ENCODE measurements around the gene SPTB. TPM values are rescaled to one million over a fixed set of nuclear protein-coding genes. Genes with fewer than 3 reads are reported as not detected.
A peak's percentile ranks its signal among the peaks of the same experiment; 100 is the strongest.

The SPTB gene
- total and polyA plus RNA-seq, 9 of the 15 experiments (the other 6 are each of a cell fraction or from before 2014, with no cell fraction given) = 0.21 to 45.9 (median 11.7) TPM

GRCh38 chr14:64792231-64792630, 87.5 kb downstream of the SPTB start:
- H4K20me1 ChIP-seq (replicated peaks; ENCODE audit: control insufficient read depth, insufficient read depth, low read length) = no peaks in the 10 kb centered on the region
- H3K79me2 ChIP-seq (ENCODE audit: control insufficient read depth, insufficient read depth, low read length) = no peaks in the 10 kb centered on the region
- H3K9ac ChIP-seq (ENCODE audit: insufficient read depth in 1 of 2, low read depth in 2 of 2, low read length in 2 of 2) = no peak overlapping the region
- no peak overlapping the region for H2AFZ ChIP-seq (ENCODE audit: low read depth, low read length)
- WGBS (ENCODE audit: insufficient coverage, low coverage, missing lambda C conversion rate) = 81% methylated on average over 2 of the region's 4 CpGs
- CTCF ChIA-PET (ENCODE audit: low intra/inter-chr PET ratio) = no interaction called here
- no peak overlapping the region for H3K27ac ChIP-seq (ENCODE audit: extremely low read depth, low read depth, low read length)
- FAIRE-seq (no peak), DNase-seq (ENCODE audit: extremely low read depth in 1 of 4, low spot score in 3 of 4) (no peak), ATAC-seq (no peak)
- in situ Hi-C loops (cut with MboI) (no loop called here), intact Hi-C loops (cut with micrococcal nuclease) (no loop called here)
- no peaks in the 10 kb centered on the region for H3K9me1 ChIP-seq (ENCODE audit: control insufficient read depth, insufficient read depth, low read length)
- no peak overlapping the region for H3K4me2 ChIP-seq (ENCODE audit: insufficient read depth, low read length)
- TF ChIP-seq PTBP1 (IDR thresholded peaks at IDR 0.05; ENCODE audit: low read depth, low read length) (no peak), NFIC (IDR thresholded peaks at IDR 0.05) (peak; percentile 46; the same call in 1 of the 2 replicates)
- TF ChIP-seq, protein P1, sequence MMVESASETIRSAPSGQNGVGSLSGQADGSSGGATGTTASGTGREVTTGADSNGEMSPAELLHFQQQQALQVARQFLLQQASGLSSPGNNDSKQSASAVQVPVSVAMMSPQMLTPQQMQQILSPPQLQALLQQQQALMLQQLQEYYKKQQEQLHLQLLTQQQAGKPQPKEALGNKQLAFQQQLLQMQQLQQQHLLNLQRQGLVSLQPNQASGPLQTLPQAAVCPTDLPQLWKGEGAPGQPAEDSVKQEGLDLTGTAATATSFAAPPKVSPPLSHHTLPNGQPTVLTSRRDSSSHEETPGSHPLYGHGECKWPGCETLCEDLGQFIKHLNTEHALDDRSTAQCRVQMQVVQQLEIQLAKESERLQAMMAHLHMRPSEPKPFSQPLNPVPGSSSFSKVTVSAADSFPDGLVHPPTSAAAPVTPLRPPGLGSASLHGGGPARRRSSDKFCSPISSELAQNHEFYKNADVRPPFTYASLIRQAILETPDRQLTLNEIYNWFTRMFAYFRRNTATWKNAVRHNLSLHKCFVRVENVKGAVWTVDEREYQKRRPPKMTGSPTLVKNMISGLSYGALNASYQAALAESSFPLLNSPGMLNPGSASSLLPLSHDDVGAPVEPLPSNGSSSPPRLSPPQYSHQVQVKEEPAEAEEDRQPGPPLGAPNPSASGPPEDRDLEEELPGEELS (CRISPR knock-in tag; IDR thresholded peaks at IDR 0.05; ENCODE audit: borderline replicate concordance) = no peak
- H3K4me3 ChIP-seq = no peak overlapping the region
- H3K27me3 ChIP-seq (ENCODE audit: control insufficient read depth in 2 of 2, insufficient read depth in 2 of 2, low read length in 2 of 2) = no peaks in the 10 kb centered on the region
- peaks cover 82% of the 10 kb centered on the region; the same call in 2 of the 3 replicates for H3K36me3 ChIP-seq (ENCODE audit: control insufficient read depth, insufficient read depth, low read length)
- POLR2A ChIA-PET = interaction anchor here (0.7 kb wide), 1 partner anchor 30 kb away, joined by 3 read pairs; no protein-coding TSS in a partner anchor
- H3K4me1 ChIP-seq (replicated peaks in 1 of 2; ENCODE audit: control insufficient read depth in 2 of 2, insufficient read depth in 2 of 2, low read length in 2 of 2) = no peaks in the 10 kb centered on the region
- no TSS peak for BruUV-seq (replicated peaks)
- H3K9me3 ChIP-seq (replicated peaks; ENCODE audit: control insufficient read depth, insufficient read depth, low read depth, low read length) = no peaks in the 10 kb centered on the region

DNA sequence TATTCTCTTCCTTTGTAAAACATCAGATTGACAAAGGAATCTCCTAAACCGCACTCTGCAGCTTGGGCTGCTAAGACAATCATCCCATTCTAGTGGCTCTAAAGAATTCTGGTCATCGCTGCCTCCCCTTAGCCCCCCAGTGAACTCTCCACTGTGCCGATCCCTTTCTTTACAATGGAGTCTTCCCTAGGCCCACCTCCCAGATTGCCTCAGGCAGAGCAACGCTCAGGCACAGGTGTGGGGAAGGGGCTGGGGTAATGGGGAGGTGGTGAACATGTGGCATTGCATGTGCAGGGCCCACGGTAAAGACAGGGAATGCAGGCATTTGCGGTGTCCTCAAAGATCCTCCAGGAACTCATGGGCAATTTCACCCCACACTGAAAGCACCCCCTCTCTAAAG, 89.2 kb downstream of the SPTB start:
- Histone ChIP-seq H3K27ac (ENCODE audit: extremely low read depth, low read depth, low read length) (no peak overlapping the region), H3K9ac (ENCODE audit: insufficient read depth in 1 of 2, low read depth in 2 of 2, low read length in 2 of 2) (no peak overlapping the region), H3K27me3 (ENCODE audit: control insufficient read depth in 2 of 2, insufficient read depth in 2 of 2, low read length in 2 of 2) (no peaks in the 10 kb centered on the region), H2AFZ (ENCODE audit: low read depth, low read length) (no peak overlapping the region), H3K4me3 (no peak overlapping the region), H3K4me1 (replicated peaks in 1 of 2; ENCODE audit: control insufficient read depth in 2 of 2, insufficient read depth in 2 of 2, low read length in 2 of 2) (no peaks in the 10 kb centered on the region), H3K79me2 (ENCODE audit: control insufficient read depth, insufficient read depth, low read length) (no peaks in the 10 kb centered on the region), H3K36me3 (ENCODE audit: control insufficient read depth, insufficient read depth, low read length) (peaks cover 83% of the 10 kb centered on the region; the same call in 2 of the 3 replicates), H3K9me3 (replicated peaks; ENCODE audit: control insufficient read depth, insufficient read depth, low read depth, low read length) (no peaks in the 10 kb centered on the region), H3K4me2 (ENCODE audit: insufficient read depth, low read length) (no peak overlapping the region), H4K20me1 (replicated peaks; ENCODE audit: control insufficient read depth, insufficient read depth, low read length) (no peaks in the 10 kb centered on the region), H3K9me1 (ENCODE audit: control insufficient read depth, insufficient read depth, low read length) (no peaks in the 10 kb centered on the region)
- intact Hi-C loops (cut with micrococcal nuclease) (no loop called here), in situ Hi-C loops (cut with MboI) (no loop called here)
- DNase-seq (ENCODE audit: extremely low read depth in 1 of 4, low spot score in 3 of 4) = no peak
- ChIA-PET POLR2A (no interaction called here), CTCF (ENCODE audit: low intra/inter-chr PET ratio) (no interaction called here)
- no peak for FAIRE-seq
- no TSS peak for BruUV-seq (replicated peaks)
- TF ChIP-seq ARNT (IDR thresholded peaks at IDR 0.05) (no peak), LEF1 (IDR thresholded peaks at IDR 0.05) (no peak), ZNF830 (CRISPR knock-in tag; IDR thresholded peaks at IDR 0.05) (no peak), CBX1 (IDR thresholded peaks at IDR 0.05; ENCODE audit: low read depth) (no peak), GTF2A2 (tag; IDR thresholded peaks at IDR 0.05) (no peak), ZSCAN32 (CRISPR knock-in tag; IDR thresholded peaks at IDR 0.05) (no peak), HMGN3 (IDR thresholded peaks at IDR 0.05; ENCODE audit: borderline replicate concordance, extremely low read depth, insufficient read length, low read depth, low read length) (no peak), HNRNPLL (IDR thresholded peaks at IDR 0.05; ENCODE audit: low read depth, low read length, poor library complexity, severe bottlenecking) (no peak), ZKSCAN8 (CRISPR knock-in tag; IDR thresholded peaks at IDR 0.05) (no peak)
- WGBS (ENCODE audit: insufficient coverage, low coverage, missing lambda C conversion rate) = 95% methylated on average over 6 of the region's 6 CpGs
- no peak for ATAC-seq

All from K562 (cell line).